Stimulated activated CD4-positive, alpha-beta T cell treated with anti-CD3 and anti-CD28 coated beads, Interleukin-1b, Interleukin-23, amount 100 ng/mL, for 4 hours (primary cell): ENCODE results near the gene ZNF831.
A peak's percentile ranks its signal among the peaks of the same experiment; 100 is the strongest.

Experiments used
- DNase-seq, 2 donors: peaks; one replicate each; pipeline ENCODE4 v3.0.0-alpha.2; 2020; ENCODE audit warnings: low read depth in 2 of 2

The ZNF831 gene

GRCh38 chr20:59163631-59164530 is at the start of gene ZNF831:
Gene ZNF831, plus strand, starts transcription at chr20:59163821. Its CDS starts 27,199 bp downstream, at chr20:59191020.
- no peak for DNase-seq

GRCh38 chr20:59117526-59117925 is 46.1 kb upstream of the ZNF831 start:
- DNase-seq: no peak

- no peak for DNase-seq
These were observed 44.8 kb upstream of the ZNF831 start for GRCh38 chr20:59118855-59119254.

GRCh38 chr20:59120491-59120890 is 43.1 kb upstream of the ZNF831 start:
- no peak for DNase-seq

- no peak for DNase-seq
These were observed 42.7 kb upstream of the ZNF831 start for GRCh38 chr20:59120919-59121318.

GRCh38 chr20:59121714-59122565 is 41.7 kb upstream of the ZNF831 start:
- DNase-seq: no peak

GRCh38 chr20:59122566-59122919 is 41.1 kb upstream of the ZNF831 start:
- no peak for DNase-seq

- DNase-seq: peak in 1 of 2 donors; percentile 44
These were observed 40.5 kb upstream of the ZNF831 start for GRCh38 chr20:59123011-59123677.

- DNase-seq: no peak
These were observed 39.9 kb upstream of the ZNF831 start for GRCh38 chr20:59123678-59124255.

GRCh38 chr20:59124296-59125029 is 39.2 kb upstream of the ZNF831 start:
- DNase-seq: no peak

- DNase-seq: no peak
These were observed 38.3 kb upstream of the ZNF831 start for GRCh38 chr20:59125332-59125731.

GRCh38 chr20:59125836-59126235 is 37.8 kb upstream of the ZNF831 start:
- no peak for DNase-seq

GRCh38 chr20:59127839-59128238 is 35.8 kb upstream of the ZNF831 start:
- no peak for DNase-seq

- DNase-seq: no peak
These were observed 31.9 kb upstream of the ZNF831 start for GRCh38 chr20:59131551-59132285.

GRCh38 chr20:59134182-59134581 is 29.4 kb upstream of the ZNF831 start:
- no peak for DNase-seq

GRCh38 chr20:59135093-59135492 is 28.5 kb upstream of the ZNF831 start:
- DNase-seq: no peak

- no peak for DNase-seq
These were observed 27.6 kb upstream of the ZNF831 start for GRCh38 chr20:59136027-59136426.

- no peak for DNase-seq
These were observed 26.1 kb upstream of the ZNF831 start for GRCh38 chr20:59137532-59137931.

- no peak for DNase-seq
These were observed 25.4 kb upstream of the ZNF831 start for GRCh38 chr20:59138114-59138748.

- no peak for DNase-seq
These were observed 23.6 kb upstream of the ZNF831 start for GRCh38 chr20:59139998-59140397.
